ENCODE results near the gene LILRB3. TPM values are rescaled to one million over a fixed set of nuclear protein-coding genes. Genes with fewer than 3 reads are reported as not detected.

LILRB3 gene
- total and polyA plus RNA-seq, 2 donors (not counting 1 experiment from before 2014, with no cell fraction given) = not detected

- Histone ChIP-seq H3K79me2 (ENCODE audit: control insufficient read depth, insufficient read depth, low read length) (no peaks in the 10 kb centered on the region), H3K4me1 (ENCODE audit: control insufficient read depth, extremely low read depth, insufficient read depth, low read length) (no peaks in the 10 kb centered on the region), H3K9me3 (ENCODE audit: control insufficient read depth, insufficient read depth, low read depth, low read length) (no peaks in the 10 kb centered on the region), H3K4me2 (ENCODE audit: extremely low read depth, insufficient read depth, low read length) (no peak overlapping the region), H4K20me1 (ENCODE audit: control insufficient read depth, extremely low read depth, insufficient read depth, low read length) (no peaks in the 10 kb centered on the region), H3K27ac (ENCODE audit: insufficient read depth, low read length) (peak overlapping the region; percentile 50), H3K9ac (ENCODE audit: insufficient read depth, low read length) (no peak overlapping the region), H3K27me3 (ENCODE audit: control insufficient read depth, insufficient read depth, low read length) (no peaks in the 10 kb centered on the region), H3K36me3 (ENCODE audit: control insufficient read depth, insufficient read depth, low read length) (peaks cover 11% of the 10 kb centered on the region), H3K4me3 (replicated peaks in 1 of 4; ENCODE audit: control extremely low read depth in 1 of 4, insufficient read depth in 1 of 4, low read depth in 3 of 4, low read length in 4 of 4) (no peak overlapping the region), H2AFZ (ENCODE audit: low read length) (no peak overlapping the region)
- DNase-seq (ENCODE audit: low read depth in 2 of 2) = peak; percentile 64 to 71
- TF ChIP-seq EZH2 (IDR thresholded peaks at IDR 0.05; ENCODE audit: low read length, missing control alignments) (no peak), CTCF (conservative IDR thresholded peaks at IDR 0.05 in 1 of 2, IDR thresholded peaks at IDR 0.05 in 1 of 2; ENCODE audit: low read depth in 1 of 2, low read length in 2 of 2) (peak; percentile 32 to 53)
Measured at GRCh38 chr19:54179921-54180461, 42.8 kb downstream of the LILRB3 start.

- Histone ChIP-seq H3K36me3 (ENCODE audit: control insufficient read depth, insufficient read depth, low read length) (peaks cover 11% of the 10 kb centered on the region), H3K9me3 (ENCODE audit: control insufficient read depth, insufficient read depth, low read depth, low read length) (no peaks in the 10 kb centered on the region)
Measured at GRCh38 chr19:54179262-54179852, 43.5 kb downstream of the LILRB3 start.

More at GRCh38 chr19:54179262-54179852, 43.5 kb downstream of the LILRB3 start:
- H3K4me2 ChIP-seq (ENCODE audit: extremely low read depth, insufficient read depth, low read length) = no peak overlapping the region
- H3K79me2 ChIP-seq (ENCODE audit: control insufficient read depth, insufficient read depth, low read length) = no peaks in the 10 kb centered on the region
- H3K9ac ChIP-seq (ENCODE audit: insufficient read depth, low read length) = no peak overlapping the region
- no peak overlapping the region for H2AFZ ChIP-seq (ENCODE audit: low read length)
- H3K4me3 ChIP-seq (replicated peaks in 1 of 4; ENCODE audit: control extremely low read depth in 1 of 4, insufficient read depth in 1 of 4, low read depth in 3 of 4, low read length in 4 of 4) = no peak overlapping the region
- TF ChIP-seq EZH2 (IDR thresholded peaks at IDR 0.05; ENCODE audit: low read length, missing control alignments) (no peak), CTCF (conservative IDR thresholded peaks at IDR 0.05 in 1 of 2, IDR thresholded peaks at IDR 0.05 in 1 of 2; ENCODE audit: low read depth in 1 of 2, low read length in 2 of 2) (no peak)
- H4K20me1 ChIP-seq (ENCODE audit: control insufficient read depth, extremely low read depth, insufficient read depth, low read length) = no peaks in the 10 kb centered on the region
- DNase-seq (ENCODE audit: low read depth in 2 of 2) = no peak
- no peaks in the 10 kb centered on the region for H3K27me3 ChIP-seq (ENCODE audit: control insufficient read depth, insufficient read depth, low read length)
- no peaks in the 10 kb centered on the region for H3K4me1 ChIP-seq (ENCODE audit: control insufficient read depth, extremely low read depth, insufficient read depth, low read length)
- peak overlapping the region; percentile 0 for H3K27ac ChIP-seq (ENCODE audit: insufficient read depth, low read length)
